Ovary (tissue), 3 donors: ENCODE measurements around the gene ZFPM1.
"Not testable (repeated sequence)": the region's sequence is repeated elsewhere in the genome, so short reads cannot be mapped to it uniquely, and the experiment has no call there.

Experiments
- CTCF ChIP-seq, 3 donors: fragments of 450-650 bp in 2 of 3; fragments of 200-600 bp in 1 of 3; IDR thresholded peaks; one replicate each; pipeline versions ENCODE4 v1.5.1 to v1.8.0; 2016 to 2022; ENCODE audit warnings: antibody characterized with exemption in 3 of 3, mild to moderate bottlenecking in 1 of 3
- EP300 ChIP-seq: sonication (generic); formaldehyde crosslinking; IDR thresholded peaks from one replicate; pipeline ENCODE4 v1.6.1; 2017; ENCODE audit warnings: antibody characterized with exemption
- POLR2A ChIP-seq: fragments of 450-650 bp; IDR thresholded peaks from one replicate; pipeline ENCODE4 v1.6.1; 2017; ENCODE audit warnings: antibody characterized with exemption, mild to moderate bottlenecking, moderate library complexity
- donor health status: DM: no; HTN: no; CAD: no.

- TF ChIP-seq CTCF (IDR thresholded peaks at IDR 0.05); EP300; POLR2A: not testable (repeated sequence)
These were observed 64.2 kb downstream of the ZFPM1 start for GRCh38 chr16:88517208-88517774.
